B cell (primary cell): ENCODE results near the gene NOL6.

Experiments
- CTCF ChIP-seq: fragments of 200-600 bp; IDR thresholded peaks from one replicate; pipeline ENCODE4 v1.8.0; 2022; ENCODE audit warnings: antibody characterized with exemption, mild to moderate bottlenecking
- EZH2 ChIP-seq: IDR thresholded peaks from 2 replicates; pipeline ENCODE4 v1.6.1; 2012; ENCODE audit warnings: borderline replicate concordance, low read depth, mild to moderate bottlenecking, moderate library complexity, low read length; ENCODE audit not compliant: insufficient read depth, poor library complexity, severe bottlenecking

- TF ChIP-seq CTCF (no peak), EZH2 (no peak)
Observed at GRCh38 chr9:33468797-33469621, 4.7 kb downstream of the NOL6 start.
